Measurements from ENCODE around the gene UBALD1. TPM values are rescaled to one million over a fixed set of nuclear protein-coding genes. Genes with fewer than 3 reads are reported as not detected.

Gene UBALD1
- total and polyA plus RNA-seq, 9 of the 15 experiments (the other 6 are each of a cell fraction or from before 2014, with no cell fraction given) = 1.3 to 38.0 (median 6.2) TPM; not detected in 2

GRCh38 chr16:4580250-4580649, 34.4 kb downstream of the UBALD1 start:
- FAIRE-seq = no peak
- peaks cover 0 to 3% of the 10 kb centered on the region in 2 experiments; a peak in 1 of 5 replicates for H3K4me1 ChIP-seq (replicated peaks in 1 of 2; ENCODE audit: control insufficient read depth in 2 of 2, insufficient read depth in 2 of 2, low read length in 2 of 2)
- H3K4me3 ChIP-seq = no peak overlapping the region
- H3K9me1 ChIP-seq (ENCODE audit: control insufficient read depth, insufficient read depth, low read length) = no peaks in the 10 kb centered on the region
- in situ Hi-C loops (cut with MboI) (no loop called here), intact Hi-C loops (cut with micrococcal nuclease) (no loop called here)
- ChIA-PET POLR2A (interaction anchor here (0.6 to 1.1 kb wide), 2 partner anchors 93 to 380 kb away, joined by 3 read pairs; no protein-coding TSS in a partner anchor), CTCF (ENCODE audit: low intra/inter-chr PET ratio) (no interaction called here)
- no peaks in the 10 kb centered on the region for H4K20me1 ChIP-seq (replicated peaks; ENCODE audit: control insufficient read depth, insufficient read depth, low read length)
- no TSS peak for BruUV-seq (replicated peaks)
- no peak overlapping the region for H2AFZ ChIP-seq (ENCODE audit: low read depth, low read length)
- no peaks in the 10 kb centered on the region for H3K79me2 ChIP-seq (ENCODE audit: control insufficient read depth, insufficient read depth, low read length)
- WGBS (ENCODE audit: insufficient coverage, low coverage, missing lambda C conversion rate) = 14% methylated on average over 5 of the region's 6 CpGs
- H3K27ac ChIP-seq (ENCODE audit: extremely low read depth, low read depth, low read length) = no peak overlapping the region
- H3K36me3 ChIP-seq (ENCODE audit: control insufficient read depth, insufficient read depth, low read length) = no peaks in the 10 kb centered on the region
- H3K9me3 ChIP-seq (replicated peaks; ENCODE audit: control insufficient read depth, insufficient read depth, low read depth, low read length) = no peaks in the 10 kb centered on the region
- peaks cover 5 to 45% of the 10 kb centered on the region in 2 experiments; a peak in 4 of 5 replicates for H3K27me3 ChIP-seq (ENCODE audit: control insufficient read depth in 2 of 2, insufficient read depth in 2 of 2, low read length in 2 of 2)
- ATAC-seq = no peak
- H3K9ac ChIP-seq (ENCODE audit: insufficient read depth in 1 of 2, low read depth in 2 of 2, low read length in 2 of 2) = no peak overlapping the region
- H3K4me2 ChIP-seq (ENCODE audit: insufficient read depth, low read length) = no peak overlapping the region
- DNase-seq (ENCODE audit: extremely low read depth in 1 of 4, low spot score in 3 of 4) = peak in 1 of 4 experiments; percentile 1
- no peak for TF ChIP-seq CREB3 (tag; conservative IDR thresholded peaks at IDR 0.05; ENCODE audit: low read depth)
- no peak for TF ChIP-seq PTBP1 (IDR thresholded peaks at IDR 0.05; ENCODE audit: low read depth, low read length)
- TF ChIP-seq ZZZ3 (IDR thresholded peaks at IDR 0.05) = no peak
- no peak for TF ChIP-seq ZBTB9 (CRISPR knock-in tag; IDR thresholded peaks at IDR 0.05)
- TF ChIP-seq EHMT2 (IDR thresholded peaks at IDR 0.05) = no peak
- TF ChIP-seq SREBF1 (IDR thresholded peaks at IDR 0.05; ENCODE audit: borderline replicate concordance, low read depth, low read length) = no peak
- TF ChIP-seq TSHZ1 (CRISPR knock-in tag; IDR thresholded peaks at IDR 0.05) = no peak
- no peak for TF ChIP-seq GATA2 (CRISPR knock-in tag; IDR thresholded peaks at IDR 0.05)
- no peak for TF ChIP-seq ZNF408 (CRISPR knock-in tag; IDR thresholded peaks at IDR 0.05; ENCODE audit: low read depth)
- TF ChIP-seq ZFP91 (CRISPR knock-in tag; IDR thresholded peaks at IDR 0.05) = no peak
- TF ChIP-seq ZNF77 (CRISPR knock-in tag; IDR thresholded peaks at IDR 0.05) = no peak
- no peak for TF ChIP-seq ATF6 (CRISPR knock-in tag; IDR thresholded peaks at IDR 0.05)
